ENCODE results near the gene SF3B1.

GRCh38 chr2:197363998-197364397 lies 70.8 kb downstream of the SF3B1 start:
- no peak for TF ChIP-seq POLR2AphosphoS5 (IDR thresholded peaks at IDR 0.05; ENCODE audit: low read depth, low read length)
- TF ChIP-seq TAF1 (IDR thresholded peaks at IDR 0.05; ENCODE audit: borderline replicate concordance, insufficient read depth, low read length) = no peak
